HL-60 (cell line): ENCODE data around the gene COTL1.

ENCODE experiments used
- POLR2AphosphoS5 ChIP-seq: IDR thresholded peaks from 2 replicates; pipeline ENCODE4 v1.6.1; 2012; ENCODE audit warnings: low read depth
- TF ChIP-seq, protein P1 (sequence below): IDR thresholded peaks from 2 replicates; pipeline ENCODE4 v1.6.1; 2012; ENCODE audit warnings: low read depth; ENCODE audit not compliant: insufficient replicate concordance
- TF ChIP-seq, protein P2 (sequence below): IDR thresholded peaks from one replicate; pipeline ENCODE4 v1.5.1; 2011; ENCODE audit warnings: low read length, control low read depth, inconsistent platforms; ENCODE audit not compliant: insufficient read depth

DNA sequence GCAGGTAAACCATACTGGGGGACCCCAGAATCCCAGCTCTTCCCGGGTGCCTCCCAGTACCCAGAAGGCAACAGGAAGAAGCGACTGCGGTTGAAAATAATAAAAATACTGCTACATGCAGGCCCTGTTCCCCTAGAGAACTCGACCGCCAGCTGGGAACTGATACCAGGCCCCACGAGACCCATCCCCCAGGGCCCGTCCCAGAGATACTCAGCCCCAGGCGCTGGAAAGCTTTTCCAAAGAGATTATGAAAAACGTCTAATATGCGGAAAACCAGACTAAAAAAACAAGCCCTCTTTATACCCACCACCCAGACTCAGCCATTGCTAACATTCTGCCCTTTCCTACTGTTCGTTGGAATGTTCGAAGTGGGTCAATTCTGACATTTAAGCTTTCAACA, 100.5 kb downstream of the COTL1 start:
- TF ChIP-seq, protein P1, sequence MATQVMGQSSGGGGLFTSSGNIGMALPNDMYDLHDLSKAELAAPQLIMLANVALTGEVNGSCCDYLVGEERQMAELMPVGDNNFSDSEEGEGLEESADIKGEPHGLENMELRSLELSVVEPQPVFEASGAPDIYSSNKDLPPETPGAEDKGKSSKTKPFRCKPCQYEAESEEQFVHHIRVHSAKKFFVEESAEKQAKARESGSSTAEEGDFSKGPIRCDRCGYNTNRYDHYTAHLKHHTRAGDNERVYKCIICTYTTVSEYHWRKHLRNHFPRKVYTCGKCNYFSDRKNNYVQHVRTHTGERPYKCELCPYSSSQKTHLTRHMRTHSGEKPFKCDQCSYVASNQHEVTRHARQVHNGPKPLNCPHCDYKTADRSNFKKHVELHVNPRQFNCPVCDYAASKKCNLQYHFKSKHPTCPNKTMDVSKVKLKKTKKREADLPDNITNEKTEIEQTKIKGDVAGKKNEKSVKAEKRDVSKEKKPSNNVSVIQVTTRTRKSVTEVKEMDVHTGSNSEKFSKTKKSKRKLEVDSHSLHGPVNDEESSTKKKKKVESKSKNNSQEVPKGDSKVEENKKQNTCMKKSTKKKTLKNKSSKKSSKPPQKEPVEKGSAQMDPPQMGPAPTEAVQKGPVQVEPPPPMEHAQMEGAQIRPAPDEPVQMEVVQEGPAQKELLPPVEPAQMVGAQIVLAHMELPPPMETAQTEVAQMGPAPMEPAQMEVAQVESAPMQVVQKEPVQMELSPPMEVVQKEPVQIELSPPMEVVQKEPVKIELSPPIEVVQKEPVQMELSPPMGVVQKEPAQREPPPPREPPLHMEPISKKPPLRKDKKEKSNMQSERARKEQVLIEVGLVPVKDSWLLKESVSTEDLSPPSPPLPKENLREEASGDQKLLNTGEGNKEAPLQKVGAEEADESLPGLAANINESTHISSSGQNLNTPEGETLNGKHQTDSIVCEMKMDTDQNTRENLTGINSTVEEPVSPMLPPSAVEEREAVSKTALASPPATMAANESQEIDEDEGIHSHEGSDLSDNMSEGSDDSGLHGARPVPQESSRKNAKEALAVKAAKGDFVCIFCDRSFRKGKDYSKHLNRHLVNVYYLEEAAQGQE: no peak
- TF ChIP-seq, protein P2, sequence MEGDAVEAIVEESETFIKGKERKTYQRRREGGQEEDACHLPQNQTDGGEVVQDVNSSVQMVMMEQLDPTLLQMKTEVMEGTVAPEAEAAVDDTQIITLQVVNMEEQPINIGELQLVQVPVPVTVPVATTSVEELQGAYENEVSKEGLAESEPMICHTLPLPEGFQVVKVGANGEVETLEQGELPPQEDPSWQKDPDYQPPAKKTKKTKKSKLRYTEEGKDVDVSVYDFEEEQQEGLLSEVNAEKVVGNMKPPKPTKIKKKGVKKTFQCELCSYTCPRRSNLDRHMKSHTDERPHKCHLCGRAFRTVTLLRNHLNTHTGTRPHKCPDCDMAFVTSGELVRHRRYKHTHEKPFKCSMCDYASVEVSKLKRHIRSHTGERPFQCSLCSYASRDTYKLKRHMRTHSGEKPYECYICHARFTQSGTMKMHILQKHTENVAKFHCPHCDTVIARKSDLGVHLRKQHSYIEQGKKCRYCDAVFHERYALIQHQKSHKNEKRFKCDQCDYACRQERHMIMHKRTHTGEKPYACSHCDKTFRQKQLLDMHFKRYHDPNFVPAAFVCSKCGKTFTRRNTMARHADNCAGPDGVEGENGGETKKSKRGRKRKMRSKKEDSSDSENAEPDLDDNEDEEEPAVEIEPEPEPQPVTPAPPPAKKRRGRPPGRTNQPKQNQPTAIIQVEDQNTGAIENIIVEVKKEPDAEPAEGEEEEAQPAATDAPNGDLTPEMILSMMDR: no peak
- no peak for TF ChIP-seq POLR2AphosphoS5
